Endothelial cell (in vitro differentiated cells): Measurements from ENCODE around the gene TMEM35A. TPM values are rescaled to one million over a fixed set of nuclear protein-coding genes. Genes with fewer than 3 reads are reported as not detected.
A peak's percentile ranks its signal among the peaks of the same experiment; 100 is the strongest.
"Not testable (repeated sequence)": the region's sequence is repeated elsewhere in the genome, so short reads cannot be mapped to it uniquely, and the experiment has no call there.

Source experiments
- DNase-seq: peaks from one replicate; pipeline ENCODE4 v3.0.0; 2021; ENCODE audit warnings: low spot score
- H3K27ac Mint-ChIP-seq: one replicate; pipeline ENCODE4 v1.8.0; 2021; ENCODE audit warnings: mixed read lengths, inconsistent platforms; ENCODE audit not compliant: unreplicated experiment
- H3K27me3 Mint-ChIP-seq: one replicate; pipeline ENCODE4 v1.8.0; 2021; ENCODE audit warnings: mild to moderate bottlenecking, moderate library complexity, mixed read lengths, inconsistent platforms; ENCODE audit not compliant: unreplicated experiment
- H3K36me3 Mint-ChIP-seq: one replicate; pipeline ENCODE4 v1.8.0; 2021; ENCODE audit warnings: mild to moderate bottlenecking, low read depth, mixed read lengths, inconsistent platforms; ENCODE audit not compliant: unreplicated experiment
- H3K4me1 Mint-ChIP-seq: one replicate; pipeline ENCODE4 v1.8.0; 2021; ENCODE audit warnings: mild to moderate bottlenecking, mixed read lengths, inconsistent platforms; ENCODE audit not compliant: unreplicated experiment
- H3K4me3 Mint-ChIP-seq: one replicate; pipeline ENCODE4 v1.8.0; 2021; ENCODE audit warnings: mild to moderate bottlenecking, mixed read lengths, inconsistent platforms; ENCODE audit not compliant: unreplicated experiment
- H3K9me3 Mint-ChIP-seq: one replicate; pipeline ENCODE4 v1.8.0; 2021; ENCODE audit warnings: mixed read lengths, inconsistent platforms; ENCODE audit not compliant: unreplicated experiment
- total RNA-seq: library from RNA; stranded (reverse); fragmentation: NEBNext Ultra II Directional; extraction: Animal tissue kit (Norgen Biotek cat#: 25700); gene quantifications from one replicate; pipeline ENCODE4 v1.2.1, GENCODE V29; 2021; ENCODE audit not compliant: unreplicated experiment
- TF ChIP-seq, protein P1 (sequence below): fragments of 200-600 bp; sonication (generic); IDR thresholded peaks from one replicate; pipeline ENCODE4 v1.5.0; 2021; ENCODE audit warnings: antibody characterized with exemption; ENCODE audit not compliant: unreplicated experiment

TMEM35A gene
- total RNA-seq, 1 donor from 2014 or later, result 2.6 TPM

DNA sequence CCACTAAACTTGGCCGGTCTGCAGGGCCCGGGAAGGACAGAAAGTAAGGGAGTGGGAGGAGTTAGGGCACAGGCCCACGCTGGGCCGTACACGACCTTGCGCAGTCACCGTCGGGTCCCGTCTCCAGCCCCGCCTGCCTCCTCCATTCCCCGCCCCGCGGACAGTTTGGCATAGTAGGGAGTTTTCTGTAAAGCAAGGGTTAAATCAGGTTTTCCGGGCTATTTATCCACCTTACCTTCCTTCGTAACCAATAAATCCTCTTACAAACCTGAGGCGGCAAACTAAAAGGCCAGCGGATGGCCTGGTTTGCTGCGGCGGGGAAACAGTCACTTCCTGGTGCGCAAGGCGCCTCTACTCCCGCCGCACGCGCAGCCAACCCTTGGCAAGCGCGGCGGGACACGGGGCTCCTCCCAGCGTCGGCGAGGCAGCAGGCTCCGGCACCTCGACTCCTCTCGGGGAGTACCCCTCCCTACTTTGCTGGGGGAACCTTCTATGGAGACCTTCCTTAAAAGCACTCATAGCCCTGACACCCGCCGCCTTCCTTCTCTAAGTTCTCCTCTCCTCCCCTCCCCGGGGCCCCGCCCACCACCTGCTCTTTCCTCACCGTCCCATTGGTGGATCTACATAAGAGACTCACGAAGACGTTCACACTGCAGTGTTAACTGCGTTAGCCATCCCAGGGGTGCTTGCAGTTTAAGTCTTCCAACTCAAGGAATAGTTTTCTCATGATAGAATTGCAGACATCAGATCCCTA is 27.0 kb upstream of the TMEM35A start, which contains the start of gene TRMT2B:
Gene TRMT2B, minus strand, starts transcription at position 563 of the 754 bp plus-strand sequence. CDS start 9,822 bp downstream, outside the sequence.
- H3K27me3 Mint-ChIP-seq, result peaks cover 1% of the 10 kb centered on the region
- H3K4me1 Mint-ChIP-seq, result peaks cover 8% of the 10 kb centered on the region
- peak within 1 kb of the TSS; percentile 90 for H3K4me3 Mint-ChIP-seq
- H3K9me3 Mint-ChIP-seq, result no peaks in the 10 kb centered on the region
- DNase-seq, result peak; percentile 49
- TF ChIP-seq, protein P1, sequence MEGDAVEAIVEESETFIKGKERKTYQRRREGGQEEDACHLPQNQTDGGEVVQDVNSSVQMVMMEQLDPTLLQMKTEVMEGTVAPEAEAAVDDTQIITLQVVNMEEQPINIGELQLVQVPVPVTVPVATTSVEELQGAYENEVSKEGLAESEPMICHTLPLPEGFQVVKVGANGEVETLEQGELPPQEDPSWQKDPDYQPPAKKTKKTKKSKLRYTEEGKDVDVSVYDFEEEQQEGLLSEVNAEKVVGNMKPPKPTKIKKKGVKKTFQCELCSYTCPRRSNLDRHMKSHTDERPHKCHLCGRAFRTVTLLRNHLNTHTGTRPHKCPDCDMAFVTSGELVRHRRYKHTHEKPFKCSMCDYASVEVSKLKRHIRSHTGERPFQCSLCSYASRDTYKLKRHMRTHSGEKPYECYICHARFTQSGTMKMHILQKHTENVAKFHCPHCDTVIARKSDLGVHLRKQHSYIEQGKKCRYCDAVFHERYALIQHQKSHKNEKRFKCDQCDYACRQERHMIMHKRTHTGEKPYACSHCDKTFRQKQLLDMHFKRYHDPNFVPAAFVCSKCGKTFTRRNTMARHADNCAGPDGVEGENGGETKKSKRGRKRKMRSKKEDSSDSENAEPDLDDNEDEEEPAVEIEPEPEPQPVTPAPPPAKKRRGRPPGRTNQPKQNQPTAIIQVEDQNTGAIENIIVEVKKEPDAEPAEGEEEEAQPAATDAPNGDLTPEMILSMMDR, result no peak
- no peaks in the 10 kb centered on the region for H3K36me3 Mint-ChIP-seq
- H3K27ac Mint-ChIP-seq, result peak within 1 kb of the TSS; percentile 70

DNA sequence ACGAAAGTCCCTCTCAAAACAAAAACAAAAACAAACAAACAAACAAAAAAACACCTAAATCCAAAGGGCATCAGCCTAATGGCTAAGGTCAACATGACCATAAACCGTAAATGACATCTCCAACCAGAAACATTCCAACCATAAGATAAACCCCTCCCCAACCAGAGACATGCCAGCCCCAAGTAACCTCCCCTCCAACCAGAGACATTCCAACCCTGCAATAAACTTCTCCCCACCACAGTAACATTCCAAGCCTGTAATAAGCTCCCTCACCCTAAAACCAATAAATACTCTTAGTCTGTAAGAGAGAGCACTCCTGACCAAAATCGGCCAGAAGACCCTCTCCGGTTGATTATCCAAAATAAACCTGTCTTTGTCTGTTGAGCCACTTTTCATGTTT is 22.1 kb upstream of the TMEM35A start:
- H3K9me3 Mint-ChIP-seq, H3K4me3 Mint-ChIP-seq, H3K27ac Mint-ChIP-seq, H3K27me3 Mint-ChIP-seq, H3K36me3 Mint-ChIP-seq, H3K4me1 Mint-ChIP-seq, DNase-seq: not testable (repeated sequence)

DNA sequence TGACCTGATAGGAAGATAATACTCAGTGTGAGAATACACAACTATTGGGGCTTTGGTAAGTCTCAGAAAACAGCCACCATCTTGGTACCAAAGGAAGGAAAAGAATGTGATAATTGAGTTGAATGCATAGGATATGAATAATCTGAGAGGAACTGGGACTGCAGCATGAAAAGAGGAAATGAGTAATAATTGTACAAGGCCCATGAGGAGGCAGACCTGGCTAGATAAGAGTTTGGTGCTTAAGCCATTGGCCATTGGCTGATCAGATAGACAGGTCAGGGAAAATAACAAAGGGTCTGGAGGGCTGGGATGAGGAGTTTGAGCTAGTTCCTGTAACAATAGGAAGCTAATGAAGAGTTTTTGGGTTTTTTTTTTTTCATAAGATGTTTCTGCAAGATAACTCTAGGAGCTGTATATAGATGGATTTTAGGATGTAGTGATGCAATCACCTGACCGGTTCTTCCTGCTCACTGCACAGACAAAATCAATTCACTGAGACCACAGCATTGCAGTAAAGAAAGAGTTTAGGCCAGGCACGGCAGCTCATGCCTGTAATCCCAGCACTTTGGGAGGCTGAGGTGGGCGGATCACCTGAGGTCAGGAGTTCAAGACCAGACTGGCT is 21.5 kb upstream of the TMEM35A start:
- TF ChIP-seq, protein P1, result no peak
- Mint-ChIP-seq H3K9me3 (no peaks in the 10 kb centered on the region), H3K36me3 (no peaks in the 10 kb centered on the region), H3K4me3 (no peak overlapping the region), H3K27ac (no peak overlapping the region), H3K27me3 (no peaks in the 10 kb centered on the region), H3K4me1 (no peaks in the 10 kb centered on the region)
- DNase-seq, result no peak

DNA sequence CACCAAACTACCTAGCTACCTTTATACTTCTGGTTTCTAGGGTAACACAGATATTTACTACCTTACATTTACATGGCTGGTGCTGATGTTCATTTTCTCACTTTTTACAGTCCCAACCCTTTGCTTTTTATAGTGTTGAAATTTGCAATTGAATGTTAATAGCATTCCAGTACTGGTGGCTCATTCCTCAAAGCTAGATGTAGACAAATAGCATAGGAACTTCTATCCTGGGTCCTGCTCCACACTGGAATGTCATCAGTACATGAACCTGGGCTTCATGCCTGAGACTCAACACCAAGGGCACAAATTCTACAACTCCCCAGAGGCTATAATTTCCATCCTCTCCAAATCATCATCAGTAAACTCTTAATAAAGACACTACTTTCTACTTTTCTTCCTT is 16.5 kb upstream of the TMEM35A start:
- TF ChIP-seq, protein P1, result no peak
- Mint-ChIP-seq H3K27ac (no peak overlapping the region), H3K27me3 (peaks cover 2% of the 10 kb centered on the region), H3K36me3 (no peaks in the 10 kb centered on the region), H3K4me1 (no peaks in the 10 kb centered on the region), H3K4me3 (no peak overlapping the region), H3K9me3 (no peaks in the 10 kb centered on the region)
- DNase-seq, result no peak

DNA sequence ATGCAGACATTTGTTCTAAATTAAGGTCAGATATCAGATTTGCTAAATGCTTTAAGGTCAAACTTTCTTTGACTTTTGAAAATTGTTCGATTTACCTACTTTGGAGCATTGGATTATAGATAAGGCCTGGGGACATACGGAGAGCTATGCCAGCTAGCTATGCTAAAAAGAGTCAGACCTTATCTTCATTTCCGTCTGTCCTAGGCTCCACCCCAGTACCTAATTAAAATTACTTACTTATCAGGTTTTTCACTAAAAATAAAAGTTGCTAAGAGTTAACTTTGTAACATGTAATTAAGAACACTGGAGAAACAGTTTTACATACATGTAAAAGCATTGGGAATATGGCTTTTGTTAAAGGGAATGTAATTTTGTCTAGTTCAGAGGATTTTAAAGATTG is 7.1 kb upstream of the TMEM35A start:
- no peak overlapping the region for H3K4me3 Mint-ChIP-seq
- TF ChIP-seq, protein P1, result no peak
- DNase-seq, result no peak
- H3K4me1 Mint-ChIP-seq, result no peaks in the 10 kb centered on the region
- H3K9me3 Mint-ChIP-seq, result no peaks in the 10 kb centered on the region
- H3K27me3 Mint-ChIP-seq, result peaks cover 2% of the 10 kb centered on the region
- H3K27ac Mint-ChIP-seq, result no peak overlapping the region
- H3K36me3 Mint-ChIP-seq, result no peaks in the 10 kb centered on the region
